ENCODE data around the gene ACVR2B. TPM values are rescaled to one million over a fixed set of nuclear protein-coding genes. Genes with fewer than 3 reads are reported as not detected.

Gene ACVR2B
- total RNA-seq, 2 experiments from 2014 or later, result 7.2 to 7.8 TPM

DNA sequence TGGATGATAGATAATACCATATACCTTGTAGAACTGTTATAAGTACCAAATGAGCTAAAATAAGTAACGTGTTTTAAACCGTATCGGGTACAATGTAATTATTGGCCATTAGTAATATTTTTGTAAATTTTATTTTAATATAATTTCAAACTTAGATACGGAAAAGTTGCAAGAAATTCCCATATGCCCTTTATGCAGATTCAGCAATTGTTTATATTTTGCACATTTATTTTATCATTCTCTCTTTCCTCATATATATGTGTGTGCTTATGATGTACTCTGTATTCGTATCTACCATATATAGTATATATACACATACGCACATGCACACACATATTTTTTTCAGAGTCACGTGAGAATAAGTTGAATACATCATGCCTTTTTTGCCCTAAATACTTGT lies 80.9 kb downstream of the ACVR2B start:
- no peak for DNase-seq (ENCODE audit: low spot score)
- ChIA-PET POLR2A (no interaction called here), CTCF (ENCODE audit: unreplicated experiment) (no interaction called here)
- Histone ChIP-seq H3K9me2 (ENCODE audit: insufficient read depth, low read length) (no peaks in the 10 kb centered on the region), H3K4me1 (ENCODE audit: insufficient read depth, low read length, poor library complexity, severe bottlenecking) (no peaks in the 10 kb centered on the region), H3K79me2 (ENCODE audit: insufficient read depth, low read depth, low read length) (no peaks in the 10 kb centered on the region), H3K9me3 (ENCODE audit: low read length) (no peaks in the 10 kb centered on the region), H3K27ac (ENCODE audit: low read depth, low read length, poor library complexity, severe bottlenecking) (no peak overlapping the region), H3K4me2 (ENCODE audit: low read length) (no peak overlapping the region), H2AFZ (ENCODE audit: low read length) (no peak overlapping the region), H3K4me3 (ENCODE audit: low read depth, low read length, poor library complexity, severe bottlenecking) (no peak overlapping the region), H4K20me1 (ENCODE audit: insufficient read depth, low read length) (no peaks in the 10 kb centered on the region), H3K36me3 (ENCODE audit: insufficient read depth, low read length) (no peaks in the 10 kb centered on the region)
- BruUV-seq (replicated peaks), result no TSS peak
- intact Hi-C loops (cut with micrococcal nuclease; ENCODE audit: unreplicated experiment), result no loop called here
- no peak for TF ChIP-seq EZH2phosphoT487 (IDR thresholded peaks at IDR 0.05; ENCODE audit: borderline replicate concordance, low read depth, low read length)
- TF ChIP-seq, protein P1, sequence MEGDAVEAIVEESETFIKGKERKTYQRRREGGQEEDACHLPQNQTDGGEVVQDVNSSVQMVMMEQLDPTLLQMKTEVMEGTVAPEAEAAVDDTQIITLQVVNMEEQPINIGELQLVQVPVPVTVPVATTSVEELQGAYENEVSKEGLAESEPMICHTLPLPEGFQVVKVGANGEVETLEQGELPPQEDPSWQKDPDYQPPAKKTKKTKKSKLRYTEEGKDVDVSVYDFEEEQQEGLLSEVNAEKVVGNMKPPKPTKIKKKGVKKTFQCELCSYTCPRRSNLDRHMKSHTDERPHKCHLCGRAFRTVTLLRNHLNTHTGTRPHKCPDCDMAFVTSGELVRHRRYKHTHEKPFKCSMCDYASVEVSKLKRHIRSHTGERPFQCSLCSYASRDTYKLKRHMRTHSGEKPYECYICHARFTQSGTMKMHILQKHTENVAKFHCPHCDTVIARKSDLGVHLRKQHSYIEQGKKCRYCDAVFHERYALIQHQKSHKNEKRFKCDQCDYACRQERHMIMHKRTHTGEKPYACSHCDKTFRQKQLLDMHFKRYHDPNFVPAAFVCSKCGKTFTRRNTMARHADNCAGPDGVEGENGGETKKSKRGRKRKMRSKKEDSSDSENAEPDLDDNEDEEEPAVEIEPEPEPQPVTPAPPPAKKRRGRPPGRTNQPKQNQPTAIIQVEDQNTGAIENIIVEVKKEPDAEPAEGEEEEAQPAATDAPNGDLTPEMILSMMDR (conservative IDR thresholded peaks at IDR 0.05; ENCODE audit: low read length), result no peak

DNA sequence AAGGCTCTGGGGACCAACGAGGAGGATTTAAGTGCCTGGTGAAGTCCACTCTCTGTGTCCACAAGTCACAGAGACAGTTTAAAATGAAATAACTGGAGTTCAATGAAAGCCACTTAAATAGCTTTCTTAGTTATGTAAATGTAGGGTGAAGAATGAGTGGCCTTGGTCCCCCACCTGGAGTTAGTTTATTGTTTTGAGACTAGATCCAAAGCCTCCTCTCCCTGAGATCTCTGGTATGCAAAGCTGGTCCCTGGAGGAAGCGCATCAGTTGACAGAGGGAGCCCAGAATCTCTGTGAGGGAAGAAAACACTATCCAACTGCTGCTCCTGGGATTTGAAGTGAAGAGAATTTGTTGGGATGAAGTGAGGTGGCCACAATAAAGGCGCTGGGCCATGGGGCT lies 83.0 kb downstream of the ACVR2B start:
- H3K9me3 ChIP-seq (ENCODE audit: low read length), result no peaks in the 10 kb centered on the region
- no peaks in the 10 kb centered on the region for H3K36me3 ChIP-seq (ENCODE audit: insufficient read depth, low read length)
- no peaks in the 10 kb centered on the region for H3K9me2 ChIP-seq (ENCODE audit: insufficient read depth, low read length)
- H2AFZ ChIP-seq (ENCODE audit: low read length), result no peak overlapping the region
- no peak for DNase-seq (ENCODE audit: low spot score)
- BruUV-seq (replicated peaks), result no TSS peak
- intact Hi-C loops (cut with micrococcal nuclease; ENCODE audit: unreplicated experiment), result no loop called here
- POLR2A ChIA-PET, result no interaction called here
- H3K4me3 ChIP-seq (ENCODE audit: low read depth, low read length, poor library complexity, severe bottlenecking), result no peak overlapping the region
- no peaks in the 10 kb centered on the region for H4K20me1 ChIP-seq (ENCODE audit: insufficient read depth, low read length)
- H3K4me2 ChIP-seq (ENCODE audit: low read length), result no peak overlapping the region
- CTCF ChIA-PET (ENCODE audit: unreplicated experiment), result no interaction called here
- no peaks in the 10 kb centered on the region for H3K4me1 ChIP-seq (ENCODE audit: insufficient read depth, low read length, poor library complexity, severe bottlenecking)
- TF ChIP-seq, protein P1 (conservative IDR thresholded peaks at IDR 0.05; ENCODE audit: low read length), result no peak
- TF ChIP-seq EZH2phosphoT487 (IDR thresholded peaks at IDR 0.05; ENCODE audit: borderline replicate concordance, low read depth, low read length), result no peak
- no peak overlapping the region for H3K27ac ChIP-seq (ENCODE audit: low read depth, low read length, poor library complexity, severe bottlenecking)
- no peaks in the 10 kb centered on the region for H3K79me2 ChIP-seq (ENCODE audit: insufficient read depth, low read depth, low read length)

DNA sequence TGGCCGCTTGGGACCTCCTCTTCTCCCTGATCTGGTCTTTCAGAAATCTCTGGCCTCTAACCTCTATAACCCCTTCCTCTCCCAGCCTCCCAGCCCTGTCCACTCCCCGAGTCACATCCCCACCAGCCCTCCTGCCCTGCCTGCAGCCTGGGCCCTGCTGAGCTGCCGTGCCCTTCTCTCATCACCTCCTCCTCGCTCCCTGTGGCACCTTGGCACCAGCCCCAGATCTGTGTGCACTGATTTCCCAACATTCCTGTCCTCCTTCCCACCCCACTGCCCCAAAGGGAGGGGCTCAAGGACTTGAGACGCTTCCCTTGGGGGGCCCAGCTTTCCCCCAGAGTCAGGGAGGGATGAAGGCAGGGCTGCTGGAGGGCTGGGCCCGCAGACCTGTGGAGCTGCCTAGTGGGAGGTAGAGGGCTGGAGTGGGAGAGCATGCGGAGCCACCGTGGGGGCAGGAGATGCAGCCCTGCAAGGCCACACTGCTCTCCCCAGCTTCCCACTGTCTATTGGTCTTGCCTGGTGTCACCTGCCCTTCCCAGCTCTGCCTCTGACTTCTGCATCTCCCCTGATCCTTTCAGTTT lies 85.2 kb downstream of the ACVR2B start:
- Histone ChIP-seq H3K36me3 (ENCODE audit: insufficient read depth, low read length) (no peaks in the 10 kb centered on the region), H3K4me2 (ENCODE audit: low read length) (no peak overlapping the region), H4K20me1 (ENCODE audit: insufficient read depth, low read length) (no peaks in the 10 kb centered on the region), H3K79me2 (ENCODE audit: insufficient read depth, low read depth, low read length) (no peaks in the 10 kb centered on the region), H3K27ac (ENCODE audit: low read depth, low read length, poor library complexity, severe bottlenecking) (no peak overlapping the region), H3K9me2 (ENCODE audit: insufficient read depth, low read length) (no peaks in the 10 kb centered on the region), H3K4me1 (ENCODE audit: insufficient read depth, low read length, poor library complexity, severe bottlenecking) (no peaks in the 10 kb centered on the region), H3K4me3 (ENCODE audit: low read depth, low read length, poor library complexity, severe bottlenecking) (no peak overlapping the region), H3K9me3 (ENCODE audit: low read length) (no peaks in the 10 kb centered on the region), H2AFZ (ENCODE audit: low read length) (no peak overlapping the region)
- CTCF ChIA-PET (ENCODE audit: unreplicated experiment), result no interaction called here
- intact Hi-C loops (cut with micrococcal nuclease; ENCODE audit: unreplicated experiment), result no loop called here
- TF ChIP-seq, protein P1 (conservative IDR thresholded peaks at IDR 0.05; ENCODE audit: low read length), result no peak
- POLR2A ChIA-PET, result interaction anchor here (1.0 kb wide), 1 partner anchor 23 kb away, joined by 5 read pairs; no protein-coding TSS in a partner anchor
- no TSS peak for BruUV-seq (replicated peaks)
- DNase-seq (ENCODE audit: low spot score), result no peak
